K562 (cell line): ENCODE measurements around the gene PIK3R2. TPM values are rescaled to one million over a fixed set of nuclear protein-coding genes. Genes with fewer than 3 reads are reported as not detected.

Experiments
- BMI1 ChIP-seq: fragments of 150-350 bp; IDR thresholded peaks from 2 replicates; pipeline ENCODE4 v1.6.1; 2014; ENCODE audit warnings: low read length
- CBX3 ChIP-seq, 2 experiments: IDR thresholded peaks; 1 replicate in 1 of 2; 2 replicates in 1 of 2; pipeline ENCODE4 v1.6.1; 2012; ENCODE audit warnings: inconsistent platforms in 2 of 2, low read length in 2 of 2, borderline replicate concordance in 1 of 2, control low read depth in 1 of 2
- CTBP1 ChIP-seq: fragments of 450-650 bp; IDR thresholded peaks from 2 replicates; pipeline ENCODE4 v1.6.1; 2016; ENCODE audit warnings: borderline replicate concordance
- CTCF ChIP-seq, 3 experiments: IDR thresholded peaks in 2 of 3; conservative IDR thresholded peaks in 1 of 3; 2 replicates each; pipeline ENCODE4 v1.5.1; 2011 to 2012; ENCODE audit warnings: low read length in 3 of 3, mild to moderate bottlenecking in 3 of 3, control low read depth in 2 of 3, improper control_type of control experiment in 1 of 3, inconsistent platforms in 1 of 3, low read depth in 1 of 3, mixed read lengths in 1 of 3, moderate library complexity in 1 of 3; ENCODE audit not compliant: insufficient read depth in 2 of 3
- EGR1 ChIP-seq: fragments of 450-650 bp; conservative IDR thresholded peaks from 2 replicates; pipeline ENCODE4 v1.6.1; 2017; ENCODE audit warnings: mild to moderate bottlenecking
- ELF1 ChIP-seq: fragments of 200-800 bp; sonication (Bioruptor generic); IDR thresholded peaks from 2 replicates; pipeline ENCODE4 v1.6.1; 2016; ENCODE audit warnings: missing genetic modification characterization, missing compliant biosample characterization
- HCFC1 ChIP-seq: IDR thresholded peaks from 2 replicates; pipeline ENCODE4 v1.6.1; 2012; ENCODE audit warnings: low read depth, low read length, improper control_type of control experiment
- MAZ ChIP-seq, 2 experiments: fragments of 450-650 bp in 1 of 2; sonication (generic) in 1 of 2; formaldehyde crosslinking; IDR thresholded peaks in 1 of 2; conservative IDR thresholded peaks in 1 of 2; 2 replicates each; pipeline versions ENCODE4 v1.4.0 to v1.5.0; 2020; ENCODE audit warnings: mild to moderate bottlenecking in 1 of 2, missing genetic modification reagents in 1 of 2
- MCM2 ChIP-seq: fragments of 450-650 bp; IDR thresholded peaks from 2 replicates; pipeline ENCODE4 v1.6.1; 2017; ENCODE audit warnings: low read depth, mild to moderate bottlenecking
- NFIC ChIP-seq: fragments of 450-650 bp; IDR thresholded peaks from 2 replicates; pipeline ENCODE4 v1.6.1; 2017; ENCODE audit warnings: mild to moderate bottlenecking, inconsistent platforms
- PHF8 ChIP-seq: fragments of 200-600 bp; sonication (generic); IDR thresholded peaks from 2 replicates; pipeline ENCODE4 v1.6.1; 2012; ENCODE audit warnings: mixed run types, mild to moderate bottlenecking, inconsistent platforms, low read length, moderate library complexity, borderline replicate concordance
- POLR2A ChIP-seq: fragments of 450-650 bp; conservative IDR thresholded peaks from 2 replicates; pipeline ENCODE4 v1.6.1; 2016
- RBM25 ChIP-seq: fragments of 200-400 bp; formaldehyde crosslinking; IDR thresholded peaks from 2 replicates; pipeline ENCODE4 v1.6.1; 2018; ENCODE audit warnings: low read length, low read depth, moderate library complexity; ENCODE audit not compliant: severe bottlenecking
- SAP30 ChIP-seq: fragments of 200-600 bp; sonication (generic); IDR thresholded peaks from 2 replicates; pipeline ENCODE4 v1.6.1; 2012; ENCODE audit warnings: borderline replicate concordance, low read depth, mild to moderate bottlenecking, moderate library complexity, low read length, control low read depth, inconsistent platforms; ENCODE audit not compliant: insufficient read depth, poor library complexity, severe bottlenecking
- SIN3B ChIP-seq: fragments of 450-650 bp; IDR thresholded peaks from 2 replicates; pipeline ENCODE4 v1.6.1; 2017; ENCODE audit warnings: low read depth, mild to moderate bottlenecking, moderate library complexity
- YY1 ChIP-seq, 3 experiments: IDR thresholded peaks; 2 replicates each; pipeline ENCODE4 v1.6.1; 2011; ENCODE audit warnings: low read length in 2 of 3, mild to moderate bottlenecking in 2 of 3, moderate library complexity in 2 of 3, borderline replicate concordance in 1 of 3, control low read depth in 1 of 3, low read depth in 1 of 3; ENCODE audit not compliant: insufficient read depth in 3 of 3, insufficient replicate concordance in 2 of 3, control insufficient read depth in 1 of 3, insufficient read length in 1 of 3; ENCODE audit errors: extremely low read depth in 1 of 3
- polyA plus RNA-seq, 8 experiments: library from polyadenylated mRNA; depleted of rRNA in 4 of 8; stranded (reverse) in 5 of 8; unstranded in 3 of 8; fragments of >200 nt; fragmentation: Nextera tagmentation in 2 of 8; fragmentation: Illumina TruSeq in 1 of 8; extraction: Ambion mirVana in 2 of 8; extraction: Trizol in 1 of 8; gene quantifications; 2 replicates each; pipeline versions ENCODE4 v1.2.1 to v1.2.3, GENCODE V29; 2011 to 2014; ENCODE audit warnings: inconsistent platforms in 1 of 8, missing spikeins in 1 of 8
- total RNA-seq, 7 experiments: library from RNA; depleted of rRNA in 6 of 7; stranded (reverse); fragments of >200 nt in 6 of 7; fragmentation: Illumina TruSeq in 2 of 7; extraction: Trizol in 2 of 7; gene quantifications; 2 replicates each; pipeline versions ENCODE4 v1.2.1 to v1.2.3, GENCODE V29; 2011 to 2021; ENCODE audit warnings: low replicate concordance in 1 of 7
- TF ChIP-seq, protein P1 (sequence below): fragments of 450-650 bp; formaldehyde crosslinking; IDR thresholded peaks from 2 replicates; pipeline ENCODE4 v1.4.0; 2020; ENCODE audit warnings: mild to moderate bottlenecking, moderate library complexity
- TF ChIP-seq, protein P2 (sequence below): sonication (generic); formaldehyde crosslinking; IDR thresholded peaks from 2 replicates; pipeline ENCODE4 v1.8.0; 2022; ENCODE audit warnings: mild to moderate bottlenecking, missing genetic modification reagents

Gene PIK3R2
- total and polyA plus RNA-seq, 9 of the 15 experiments (the other 6 are each of a cell fraction or from before 2014, with no cell fraction given) = 0.39 to 37.9 (median 5.3) TPM

DNA sequence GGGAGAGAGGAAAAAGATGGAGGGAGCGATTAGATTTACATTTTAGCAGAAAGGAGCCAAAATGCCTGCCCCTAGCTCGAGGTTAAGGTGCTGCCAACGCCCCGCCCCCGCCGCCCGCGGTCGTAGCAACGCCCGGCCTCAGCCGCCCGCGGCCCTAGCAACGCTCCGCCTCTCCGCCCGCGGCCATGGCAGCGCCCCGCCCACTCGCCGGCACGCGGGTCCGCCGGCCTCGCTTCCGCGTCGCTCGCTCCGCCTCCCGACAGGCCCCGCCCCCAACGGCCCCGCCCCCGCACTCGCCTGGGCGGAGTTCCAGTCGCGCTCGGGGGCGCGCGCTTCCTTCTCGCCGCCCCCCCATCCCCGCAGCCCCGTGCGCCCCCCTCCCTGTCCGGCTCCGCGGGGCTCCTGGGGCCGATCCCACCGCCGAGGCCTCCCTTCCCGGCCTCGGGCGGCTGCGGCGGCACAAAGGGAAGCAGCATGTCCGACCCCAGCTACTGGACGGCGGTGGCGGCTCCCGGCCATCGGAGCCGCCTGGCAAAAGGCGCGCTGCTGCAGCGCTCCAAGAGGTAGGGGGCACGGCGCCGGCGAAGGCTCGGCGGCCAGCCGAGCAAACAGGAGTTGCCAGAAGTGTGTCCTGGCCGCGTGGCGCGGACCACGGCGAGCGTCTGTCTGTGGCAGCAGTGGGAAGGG, 35.1 kb upstream of the PIK3R2 start (continued):
- TF ChIP-seq, protein P1, sequence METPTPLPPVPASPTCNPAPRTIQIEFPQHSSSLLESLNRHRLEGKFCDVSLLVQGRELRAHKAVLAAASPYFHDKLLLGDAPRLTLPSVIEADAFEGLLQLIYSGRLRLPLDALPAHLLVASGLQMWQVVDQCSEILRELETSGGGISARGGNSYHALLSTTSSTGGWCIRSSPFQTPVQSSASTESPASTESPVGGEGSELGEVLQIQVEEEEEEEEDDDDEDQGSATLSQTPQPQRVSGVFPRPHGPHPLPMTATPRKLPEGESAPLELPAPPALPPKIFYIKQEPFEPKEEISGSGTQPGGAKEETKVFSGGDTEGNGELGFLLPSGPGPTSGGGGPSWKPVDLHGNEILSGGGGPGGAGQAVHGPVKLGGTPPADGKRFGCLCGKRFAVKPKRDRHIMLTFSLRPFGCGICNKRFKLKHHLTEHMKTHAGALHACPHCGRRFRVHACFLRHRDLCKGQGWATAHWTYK = 0 out of 2 replicates have a peak, but pooled peaks have one; percentile 30
- TF ChIP-seq SAP30 (peak; percentile 46), RBM25 (peak; percentile 25), MCM2 (no peak), SIN3B (0 out of 2 replicates have a peak, but pooled peaks have one; percentile 13), ELF1 (tag) (peak; percentile 85), NFIC (peak; percentile 16; the same call in 1 of the 2 replicates), YY1 (IDR thresholded peaks at IDR 0.05; ENCODE audit: borderline replicate concordance in 1 of 3, control insufficient read depth in 1 of 3, extremely low read depth in 1 of 3, insufficient read depth in 3 of 3, insufficient read length in 1 of 3, insufficient replicate concordance in 2 of 3, low read depth in 1 of 3, low read length in 2 of 3) (peak; percentile 51 to 86 (median 85)), CBX3 (IDR thresholded peaks at IDR 0.05; ENCODE audit: borderline replicate concordance in 1 of 2, low read length in 2 of 2) (peak in 1 of 2 experiments; percentile 47; a peak in 1 of 3 replicates), POLR2A (peak; percentile 35; the same call in 1 of the 2 replicates), HCFC1 (0 out of 2 replicates have a peak, but pooled peaks have one; percentile 26), BMI1 (peak; percentile 84), CTCF (IDR thresholded peaks at IDR 0.05 in 2 of 3, conservative IDR thresholded peaks at IDR 0.05 in 1 of 3; ENCODE audit: insufficient read depth in 2 of 3, low read depth in 1 of 3, low read length in 3 of 3) (0 out of 6 replicates have a peak, but pooled peaks of 1 of the 3 experiments have one; percentile 1), MAZ (CRISPR knock-in tag; conservative IDR thresholded peaks at IDR 0.05 in 1 of 2, IDR thresholded peaks at IDR 0.05 in 1 of 2) (peak in 1 of 2 experiments; percentile 13; a peak in 1 of 4 replicates), EGR1 (peak; percentile 85), PHF8 (peak; percentile 42; the same call in 1 of the 2 replicates), CTBP1 (peak; percentile 48; the same call in 1 of the 2 replicates)
- TF ChIP-seq, protein P2, sequence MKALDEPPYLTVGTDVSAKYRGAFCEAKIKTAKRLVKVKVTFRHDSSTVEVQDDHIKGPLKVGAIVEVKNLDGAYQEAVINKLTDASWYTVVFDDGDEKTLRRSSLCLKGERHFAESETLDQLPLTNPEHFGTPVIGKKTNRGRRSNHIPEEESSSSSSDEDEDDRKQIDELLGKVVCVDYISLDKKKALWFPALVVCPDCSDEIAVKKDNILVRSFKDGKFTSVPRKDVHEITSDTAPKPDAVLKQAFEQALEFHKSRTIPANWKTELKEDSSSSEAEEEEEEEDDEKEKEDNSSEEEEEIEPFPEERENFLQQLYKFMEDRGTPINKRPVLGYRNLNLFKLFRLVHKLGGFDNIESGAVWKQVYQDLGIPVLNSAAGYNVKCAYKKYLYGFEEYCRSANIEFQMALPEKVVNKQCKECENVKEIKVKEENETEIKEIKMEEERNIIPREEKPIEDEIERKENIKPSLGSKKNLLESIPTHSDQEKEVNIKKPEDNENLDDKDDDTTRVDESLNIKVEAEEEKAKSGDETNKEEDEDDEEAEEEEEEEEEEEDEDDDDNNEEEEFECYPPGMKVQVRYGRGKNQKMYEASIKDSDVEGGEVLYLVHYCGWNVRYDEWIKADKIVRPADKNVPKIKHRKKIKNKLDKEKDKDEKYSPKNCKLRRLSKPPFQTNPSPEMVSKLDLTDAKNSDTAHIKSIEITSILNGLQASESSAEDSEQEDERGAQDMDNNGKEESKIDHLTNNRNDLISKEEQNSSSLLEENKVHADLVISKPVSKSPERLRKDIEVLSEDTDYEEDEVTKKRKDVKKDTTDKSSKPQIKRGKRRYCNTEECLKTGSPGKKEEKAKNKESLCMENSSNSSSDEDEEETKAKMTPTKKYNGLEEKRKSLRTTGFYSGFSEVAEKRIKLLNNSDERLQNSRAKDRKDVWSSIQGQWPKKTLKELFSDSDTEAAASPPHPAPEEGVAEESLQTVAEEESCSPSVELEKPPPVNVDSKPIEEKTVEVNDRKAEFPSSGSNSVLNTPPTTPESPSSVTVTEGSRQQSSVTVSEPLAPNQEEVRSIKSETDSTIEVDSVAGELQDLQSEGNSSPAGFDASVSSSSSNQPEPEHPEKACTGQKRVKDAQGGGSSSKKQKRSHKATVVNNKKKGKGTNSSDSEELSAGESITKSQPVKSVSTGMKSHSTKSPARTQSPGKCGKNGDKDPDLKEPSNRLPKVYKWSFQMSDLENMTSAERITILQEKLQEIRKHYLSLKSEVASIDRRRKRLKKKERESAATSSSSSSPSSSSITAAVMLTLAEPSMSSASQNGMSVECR (CRISPR knock-in tag) = peak; percentile 25; the same call in 1 of the 2 replicates
